OCI-LY7 (cell line): ENCODE measurements around the gene DUSP22. TPM values are rescaled to one million over a fixed set of nuclear protein-coding genes. Genes with fewer than 3 reads are reported as not detected.

Source experiments
- BruUV-seq: library from RNA; stranded (reverse); fragments of 400-500 nt; replicated peaks from 2 replicates; lab custom pipeline; 2021; lab: Mats Ljungman, UMichigan
- CTCF ChIA-PET: fragments of 300-600 bp; sonication (Branson Sonifier 250); formaldehyde crosslinking; loops from one replicate; lab custom pipeline; 2022; ENCODE audit warnings: antibody characterized with exemption; ENCODE audit not compliant: unreplicated experiment; lab: Charles Lee
- POLR2A ChIA-PET: fragments of 300-600 bp; sonication (Branson Sonifier 250); formaldehyde crosslinking; loops from one replicate; lab custom pipeline; 2022; ENCODE audit warnings: antibody characterized with exemption; lab: Charles Lee
- DNase-seq: peaks from one replicate; pipeline ENCODE4 v3.0.0-alpha.2; 2015; ENCODE audit warnings: low spot score
- H2AFZ ChIP-seq: fragments of 200-600 bp; sonication (generic), shearing (Covaris generic); 2 replicates; pipeline ENCODE4 v1.6.1; 2014; ENCODE audit warnings: mild to moderate bottlenecking, antibody characterized with exemption, low read length, moderate library complexity
- H3K27ac ChIP-seq: fragments of 200-600 bp; sonication (generic); 2 replicates; pipeline ENCODE4 v1.5.1; 2014; ENCODE audit warnings: mixed run types, low read depth, mild to moderate bottlenecking, moderate library complexity, low read length, inconsistent platforms; ENCODE audit not compliant: poor library complexity, severe bottlenecking
- H3K36me3 ChIP-seq: fragments of 200-600 bp; sonication (generic); 2 replicates; pipeline ENCODE4 v1.6.1; 2014; ENCODE audit warnings: mild to moderate bottlenecking, antibody characterized with exemption, low read length, moderate library complexity, mixed read lengths; ENCODE audit not compliant: insufficient read depth
- H3K4me1 ChIP-seq: fragments of 200-600 bp; sonication (generic); 2 replicates; pipeline ENCODE4 v1.5.1; 2014; ENCODE audit warnings: mild to moderate bottlenecking, low read length; ENCODE audit not compliant: insufficient read depth, poor library complexity, severe bottlenecking
- H3K4me2 ChIP-seq: fragments of 200-600 bp; sonication (generic); 2 replicates; pipeline ENCODE4 v1.6.1; 2014; ENCODE audit warnings: mild to moderate bottlenecking, low read length
- H3K4me3 ChIP-seq: fragments of 200-600 bp; sonication (generic); 2 replicates; pipeline ENCODE4 v1.5.1; 2014; ENCODE audit warnings: mild to moderate bottlenecking, low read depth, low read length; ENCODE audit not compliant: poor library complexity, severe bottlenecking
- H3K79me2 ChIP-seq: fragments of 200-600 bp; sonication (generic); 2 replicates; pipeline ENCODE4 v1.6.1; 2016; ENCODE audit warnings: low read depth, mild to moderate bottlenecking, low read length, moderate library complexity, mixed read lengths; ENCODE audit not compliant: insufficient read depth
- H3K9me2 ChIP-seq: fragments of 200-600 bp; sonication (generic); 2 replicates; pipeline ENCODE4 v1.6.1; 2016; ENCODE audit warnings: mild to moderate bottlenecking, low read length, mixed read lengths; ENCODE audit not compliant: insufficient read depth
- H3K9me3 ChIP-seq: fragments of 200-600 bp; sonication (generic); 2 replicates; pipeline ENCODE4 v1.6.1; 2014; ENCODE audit warnings: mild to moderate bottlenecking, mixed run types, low read length, mixed read lengths
- H4K20me1 ChIP-seq: fragments of 200-600 bp; sonication (generic); 2 replicates; pipeline ENCODE4 v1.6.1; 2014; ENCODE audit warnings: mild to moderate bottlenecking, antibody characterized with exemption, low read length, moderate library complexity, mixed read lengths; ENCODE audit not compliant: insufficient read depth
- EZH2phosphoT487 ChIP-seq: fragments of 200-600 bp; sonication (generic); IDR thresholded peaks from 2 replicates; pipeline ENCODE4 v1.6.1; 2018; ENCODE audit warnings: low read depth, borderline replicate concordance, mild to moderate bottlenecking, mixed run types, antibody characterized with exemption, low read length, moderate library complexity, mixed read lengths
- intact Hi-C: fragments of 100-400 bp; cut with micrococcal nuclease; formaldehyde crosslinking; loops from one replicate; pipeline ENCODE4 v1.10.0; 2022; ENCODE audit not compliant: unreplicated experiment
- total RNA-seq, 2 experiments: library from RNA; depleted of rRNA in 1 of 2; stranded (reverse); fragments of >200 nt in 1 of 2; shearing (Covaris generic) in 1 of 2; gene quantifications; 2 replicates each; pipeline ENCODE4 v1.2.3, GENCODE V29; 2014 to 2022
- TF ChIP-seq, protein P1 (sequence below): fragments of 200-600 bp; sonication (generic); conservative IDR thresholded peaks from 2 replicates; pipeline ENCODE4 v1.5.1; 2014; ENCODE audit warnings: mild to moderate bottlenecking, antibody characterized with exemption, low read length, moderate library complexity, mixed read lengths

Gene DUSP22
- total RNA-seq, 2 experiments from 2014 or later, result 149 to 171 TPM

DNA sequence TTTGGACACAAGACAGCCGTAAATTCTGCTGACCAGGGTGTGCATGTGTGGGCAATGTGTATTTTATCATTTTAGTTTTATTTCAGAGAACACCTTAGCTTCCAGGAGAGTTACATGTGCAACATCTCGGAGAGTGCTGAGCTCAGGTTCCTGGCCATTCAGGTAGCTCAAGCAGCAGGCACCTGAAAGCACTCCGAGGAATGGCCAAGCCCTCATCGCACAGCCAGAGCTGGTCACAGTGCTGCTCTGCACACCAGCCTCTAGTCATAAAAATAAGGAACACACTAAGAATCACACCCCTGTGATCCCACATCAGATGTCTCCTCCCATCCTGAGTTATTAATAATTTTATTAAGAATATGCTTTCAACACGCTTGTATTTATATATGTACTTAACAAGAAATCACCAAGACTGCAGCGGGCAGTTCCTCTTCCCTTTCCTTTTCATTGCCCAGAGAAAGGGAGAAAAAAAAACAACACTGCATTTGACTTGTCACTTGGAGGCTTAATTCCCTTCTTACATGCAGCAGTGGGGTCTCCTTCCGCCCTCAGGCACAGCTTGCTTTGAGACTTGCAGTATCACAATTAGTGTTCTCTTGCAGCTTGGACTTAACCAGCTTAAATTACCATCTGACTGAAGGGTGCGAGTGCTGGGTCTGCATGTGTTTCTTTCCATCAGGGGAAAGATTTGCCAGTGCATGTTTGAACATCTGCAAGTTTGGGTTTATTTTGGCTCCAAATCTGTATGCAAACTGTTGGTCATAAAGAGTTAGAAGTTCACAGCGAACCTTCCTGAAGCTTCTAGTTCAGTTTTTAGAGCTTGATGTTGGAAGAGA is 63.3 kb downstream of the DUSP22 start:
- TF ChIP-seq EZH2phosphoT487, result no peak
- TF ChIP-seq, protein P1, sequence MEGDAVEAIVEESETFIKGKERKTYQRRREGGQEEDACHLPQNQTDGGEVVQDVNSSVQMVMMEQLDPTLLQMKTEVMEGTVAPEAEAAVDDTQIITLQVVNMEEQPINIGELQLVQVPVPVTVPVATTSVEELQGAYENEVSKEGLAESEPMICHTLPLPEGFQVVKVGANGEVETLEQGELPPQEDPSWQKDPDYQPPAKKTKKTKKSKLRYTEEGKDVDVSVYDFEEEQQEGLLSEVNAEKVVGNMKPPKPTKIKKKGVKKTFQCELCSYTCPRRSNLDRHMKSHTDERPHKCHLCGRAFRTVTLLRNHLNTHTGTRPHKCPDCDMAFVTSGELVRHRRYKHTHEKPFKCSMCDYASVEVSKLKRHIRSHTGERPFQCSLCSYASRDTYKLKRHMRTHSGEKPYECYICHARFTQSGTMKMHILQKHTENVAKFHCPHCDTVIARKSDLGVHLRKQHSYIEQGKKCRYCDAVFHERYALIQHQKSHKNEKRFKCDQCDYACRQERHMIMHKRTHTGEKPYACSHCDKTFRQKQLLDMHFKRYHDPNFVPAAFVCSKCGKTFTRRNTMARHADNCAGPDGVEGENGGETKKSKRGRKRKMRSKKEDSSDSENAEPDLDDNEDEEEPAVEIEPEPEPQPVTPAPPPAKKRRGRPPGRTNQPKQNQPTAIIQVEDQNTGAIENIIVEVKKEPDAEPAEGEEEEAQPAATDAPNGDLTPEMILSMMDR, result no peak
- H3K36me3 ChIP-seq, result no peaks in the 10 kb centered on the region; the same call in 1 of the 2 replicates
- ChIA-PET POLR2A (interaction anchor here (0.7 to 8.4 kb wide), 33 partner anchors 8 to 171 kb away, joined by 3 to 77 read pairs (median 6); partner anchors contain the start of genes DUSP22 and IRF4), CTCF (interaction anchor here (0.6 to 1.7 kb wide), 5 partner anchors 10 to 137 kb away, joined by 3 to 5 read pairs (median 3); no protein-coding TSS in a partner anchor)
- peak; percentile 76 for DNase-seq
- H3K79me2 ChIP-seq, result no peaks in the 10 kb centered on the region
- H3K27ac ChIP-seq, result peak overlapping the region; percentile 86
- H3K9me2 ChIP-seq, result no peaks in the 10 kb centered on the region
- H3K4me2 ChIP-seq, result peak overlapping the region; percentile 66
- intact Hi-C loops, result no loop called here
- H2AFZ ChIP-seq, result peak overlapping the region; percentile 4; the same call in 1 of the 2 replicates
- H4K20me1 ChIP-seq, result no peaks in the 10 kb centered on the region
- H3K9me3 ChIP-seq, result no peaks in the 10 kb centered on the region
- peak overlapping the region; percentile 5 for H3K4me3 ChIP-seq
- BruUV-seq, result no TSS peak
- peaks cover 99% of the 10 kb centered on the region for H3K4me1 ChIP-seq

GRCh38 chr6:356828-357251 is 64.6 kb downstream of the DUSP22 start:
- intact Hi-C loops, result no loop called here

More at GRCh38 chr6:356828-357251, 64.6 kb downstream of the DUSP22 start:
- H3K4me2 ChIP-seq, result peak overlapping the region; percentile 66
- no peaks in the 10 kb centered on the region for H3K9me3 ChIP-seq
- H3K79me2 ChIP-seq, result no peaks in the 10 kb centered on the region
- DNase-seq, result peak; percentile 83
- no peaks in the 10 kb centered on the region for H3K9me2 ChIP-seq
- H3K36me3 ChIP-seq, result no peaks in the 10 kb centered on the region; the same call in 1 of the 2 replicates
- TF ChIP-seq, protein P1, result no peak
- no peak for TF ChIP-seq EZH2phosphoT487
- ChIA-PET CTCF (interaction anchor here (0.5 to 1.5 kb wide), 3 partner anchors 8 to 52 kb away, joined by 3 to 5 read pairs (median 3); no protein-coding TSS in a partner anchor), POLR2A (interaction anchor here (0.8 to 8.4 kb wide), 21 partner anchors 9 to 140 kb away, joined by 3 to 77 read pairs (median 8); partner anchors contain the start of genes DUSP22 and IRF4)
- no TSS peak for BruUV-seq
- peaks cover 100% of the 10 kb centered on the region for H3K4me1 ChIP-seq
- peak overlapping the region; percentile 86 for H3K27ac ChIP-seq
- peak overlapping the region; percentile 32; the same call in 1 of the 2 replicates for H2AFZ ChIP-seq
- H3K4me3 ChIP-seq, result peak overlapping the region; percentile 10
- H4K20me1 ChIP-seq, result no peaks in the 10 kb centered on the region
